ENCODE measurements around the gene RHBDD1.

DNA sequence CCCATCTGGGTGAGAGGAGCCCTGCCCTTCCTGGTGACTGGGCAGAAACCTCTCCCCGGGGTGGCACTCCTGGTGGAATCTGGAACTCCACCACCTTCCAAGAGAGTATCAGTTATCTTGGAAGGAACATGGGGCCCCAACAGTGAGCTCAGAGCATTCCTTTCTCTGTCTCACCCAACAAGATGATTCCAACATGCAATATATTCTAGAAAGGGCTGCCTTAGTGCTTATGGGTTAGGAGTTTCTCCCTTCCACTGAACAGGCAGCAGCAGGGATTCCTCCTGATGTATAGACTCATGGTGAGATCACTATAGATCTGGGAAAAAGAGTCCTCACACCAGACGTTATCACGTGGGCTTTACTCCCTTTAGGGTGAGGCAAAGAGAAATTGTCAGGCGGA, 181.0 kb downstream of the RHBDD1 start:
- TF ChIP-seq, protein P1, sequence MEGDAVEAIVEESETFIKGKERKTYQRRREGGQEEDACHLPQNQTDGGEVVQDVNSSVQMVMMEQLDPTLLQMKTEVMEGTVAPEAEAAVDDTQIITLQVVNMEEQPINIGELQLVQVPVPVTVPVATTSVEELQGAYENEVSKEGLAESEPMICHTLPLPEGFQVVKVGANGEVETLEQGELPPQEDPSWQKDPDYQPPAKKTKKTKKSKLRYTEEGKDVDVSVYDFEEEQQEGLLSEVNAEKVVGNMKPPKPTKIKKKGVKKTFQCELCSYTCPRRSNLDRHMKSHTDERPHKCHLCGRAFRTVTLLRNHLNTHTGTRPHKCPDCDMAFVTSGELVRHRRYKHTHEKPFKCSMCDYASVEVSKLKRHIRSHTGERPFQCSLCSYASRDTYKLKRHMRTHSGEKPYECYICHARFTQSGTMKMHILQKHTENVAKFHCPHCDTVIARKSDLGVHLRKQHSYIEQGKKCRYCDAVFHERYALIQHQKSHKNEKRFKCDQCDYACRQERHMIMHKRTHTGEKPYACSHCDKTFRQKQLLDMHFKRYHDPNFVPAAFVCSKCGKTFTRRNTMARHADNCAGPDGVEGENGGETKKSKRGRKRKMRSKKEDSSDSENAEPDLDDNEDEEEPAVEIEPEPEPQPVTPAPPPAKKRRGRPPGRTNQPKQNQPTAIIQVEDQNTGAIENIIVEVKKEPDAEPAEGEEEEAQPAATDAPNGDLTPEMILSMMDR (conservative IDR thresholded peaks at IDR 0.05; ENCODE audit: low read depth, low read length): no peak
- TF ChIP-seq EZH2 (IDR thresholded peaks at IDR 0.05; ENCODE audit: borderline replicate concordance, low read depth, low read length, poor library complexity, severe bottlenecking): no peak

All from A673 (cell line).